Uterus (tissue), 2 donors: ENCODE measurements around the gene PRDM15.

ENCODE experiments used
- CTCF ChIP-seq, 4 experiments: fragments of 200-600 bp in 2 of 4; fragments of 450-650 bp in 2 of 4; sonication (generic) in 2 of 4; IDR thresholded peaks; one replicate each; pipeline ENCODE4 v1.5.1; 2016 to 2019; ENCODE audit warnings: antibody characterized with exemption in 4 of 4, mild to moderate bottlenecking in 2 of 4, moderate library complexity in 1 of 4
- POLR2A ChIP-seq, 2 donors: fragments of 450-650 bp; IDR thresholded peaks; one replicate each; pipeline ENCODE4 v1.6.1; 2016; ENCODE audit warnings: antibody characterized with exemption in 2 of 2, mild to moderate bottlenecking in 1 of 2, moderate library complexity in 1 of 2

- TF ChIP-seq CTCF (IDR thresholded peaks at IDR 0.05) (no peak), POLR2A (IDR thresholded peaks at IDR 0.05) (no peak)
Observed at GRCh38 chr21:41770901-41771624, 108.1 kb downstream of the PRDM15 start.
